Neutrophil (primary cell): Measurements from ENCODE around the gene TNFSF9.

ENCODE experiments used
- H3K27ac ChIP-seq: fragments of 200-600 bp; sonication (generic); 2 replicates; pipeline ENCODE4 v1.5.1; 2016; ENCODE audit warnings: mild to moderate bottlenecking, moderate library complexity
- H3K27me3 ChIP-seq: fragments of 200-600 bp; sonication (generic); 2 replicates; pipeline ENCODE4 v1.6.0; 2016; ENCODE audit warnings: mild to moderate bottlenecking
- H3K36me3 ChIP-seq: fragments of 200-600 bp; sonication (generic); 2 replicates; pipeline ENCODE4 v1.5.1; 2017
- H3K4me1 ChIP-seq, 2 experiments: fragments of 200-600 bp in 1 of 2; sonication (generic) in 1 of 2; 1 replicate in 1 of 2; 2 replicates in 1 of 2; pipeline versions ENCODE4 v1.5.1 to v1.6.1; 2013 to 2016; ENCODE audit warnings: low read depth in 1 of 2, low read length in 1 of 2, mild to moderate bottlenecking in 1 of 2, moderate library complexity in 1 of 2; ENCODE audit not compliant: control insufficient read depth in 1 of 2, insufficient read depth in 1 of 2
- H3K4me3 ChIP-seq, 2 experiments: fragments of 200-600 bp in 1 of 2; sonication (generic) in 1 of 2; 1 replicate in 1 of 2; 2 replicates in 1 of 2; pipeline ENCODE4 v1.5.1; 2013 to 2016; ENCODE audit warnings: low read depth in 1 of 2, low read length in 1 of 2, mild to moderate bottlenecking in 1 of 2, moderate library complexity in 1 of 2
- H3K9me3 ChIP-seq: fragments of 200-600 bp; sonication (generic); 2 replicates; pipeline ENCODE4 v1.5.1; 2016
- CTCF ChIP-seq: fragments of 200-600 bp; sonication (generic); IDR thresholded peaks from 2 replicates; pipeline ENCODE4 v1.5.1; 2016; ENCODE audit warnings: antibody characterized with exemption

TNFSF9 gene

GRCh38 chr19:6532244-6532999, 1.6 kb downstream of the TNFSF9 start:
- H3K27me3 ChIP-seq, result peaks cover 69% of the 10 kb centered on the region
- no peaks in the 10 kb centered on the region for H3K36me3 ChIP-seq
- H3K27ac ChIP-seq, result no peak overlapping the region
- H3K9me3 ChIP-seq, result no peaks in the 10 kb centered on the region
- no peak overlapping the region for H3K4me3 ChIP-seq
- peaks cover 10 to 17% of the 10 kb centered on the region in 2 experiments for H3K4me1 ChIP-seq
- no peak for TF ChIP-seq CTCF

- no peak overlapping the region for H3K4me3 ChIP-seq
- no peaks in the 10 kb centered on the region for H3K9me3 ChIP-seq
- H3K36me3 ChIP-seq, result no peaks in the 10 kb centered on the region
- peaks cover 67% of the 10 kb centered on the region for H3K27me3 ChIP-seq
- H3K4me1 ChIP-seq, result peaks cover 10 to 17% of the 10 kb centered on the region in 2 experiments
- TF ChIP-seq CTCF, result no peak
- no peak overlapping the region for H3K27ac ChIP-seq
These were observed 2.1 kb downstream of the TNFSF9 start for GRCh38 chr19:6533000-6533328.

- Histone ChIP-seq H3K4me3 (no peak overlapping the region), H3K27ac (no peak overlapping the region), H3K36me3 (no peaks in the 10 kb centered on the region), H3K27me3 (peaks cover 58% of the 10 kb centered on the region), H3K9me3 (no peaks in the 10 kb centered on the region), H3K4me1 (peaks cover 6 to 17% of the 10 kb centered on the region in 2 experiments)
- no peak for TF ChIP-seq CTCF
These were observed 3.1 kb downstream of the TNFSF9 start for GRCh38 chr19:6533746-6534418.

GRCh38 chr19:6534451-6535093, 3.7 kb downstream of the TNFSF9 start:
- peaks cover 51% of the 10 kb centered on the region for H3K27me3 ChIP-seq
- no peak overlapping the region for H3K27ac ChIP-seq
- H3K4me3 ChIP-seq, result no peak overlapping the region
- peaks cover 6 to 17% of the 10 kb centered on the region in 2 experiments for H3K4me1 ChIP-seq
- no peak for TF ChIP-seq CTCF
- H3K36me3 ChIP-seq, result no peaks in the 10 kb centered on the region
- no peaks in the 10 kb centered on the region for H3K9me3 ChIP-seq

- Histone ChIP-seq H3K27ac (no peak overlapping the region), H3K27me3 (peaks cover 40% of the 10 kb centered on the region), H3K4me1 (peaks cover 6 to 17% of the 10 kb centered on the region in 2 experiments), H3K9me3 (no peaks in the 10 kb centered on the region), H3K4me3 (no peak overlapping the region), H3K36me3 (no peaks in the 10 kb centered on the region)
- TF ChIP-seq CTCF, result no peak
These were observed 4.8 kb downstream of the TNFSF9 start for GRCh38 chr19:6535558-6536137.
